ENCODE data around the gene ACSL3. TPM values are rescaled to one million over a fixed set of nuclear protein-coding genes. Genes with fewer than 3 reads are reported as not detected.

ACSL3 gene
- total and polyA plus RNA-seq, 10 donors = 7.5 to 50.2 (median 41.8) TPM

DNA sequence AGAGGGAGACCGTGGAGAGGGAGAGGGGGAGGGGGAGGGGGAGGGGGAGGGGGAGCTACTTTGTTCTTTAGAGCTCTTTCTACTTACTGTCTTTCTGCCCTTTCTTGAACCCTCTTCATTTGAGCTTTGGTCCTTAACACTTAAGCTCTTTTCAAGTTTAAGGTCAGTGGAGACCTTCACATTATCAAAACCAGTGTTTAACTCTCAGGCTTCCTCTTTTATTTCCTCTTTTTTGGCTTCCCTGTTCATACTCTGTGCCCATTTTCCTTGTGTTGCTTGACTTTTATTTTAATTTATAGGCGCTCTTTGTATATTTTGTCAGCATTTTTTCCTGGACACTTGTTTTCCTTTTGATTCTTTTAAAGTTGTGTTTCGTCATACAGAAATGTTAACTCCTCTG is 37.1 kb downstream of the ACSL3 start:
- 49 to 79% (median 62%) methylated on average over 2 of the region's 3 CpGs for WGBS, 5 donors
- H3K27ac ChIP-seq = peak overlapping the region in 3 of 8 donors; percentile 26 to 51 (median 43)
- no peaks in the 10 kb centered on the region for H3K9me3 ChIP-seq
- H3K27me3 ChIP-seq (replicated peaks in 1 of 7) = no peaks in the 10 kb centered on the region
- TF ChIP-seq POLR2A (IDR thresholded peaks at IDR 0.05) (no peak), POLR2AphosphoS5 (IDR thresholded peaks at IDR 0.05) (no peak)
- TF ChIP-seq, protein P1, sequence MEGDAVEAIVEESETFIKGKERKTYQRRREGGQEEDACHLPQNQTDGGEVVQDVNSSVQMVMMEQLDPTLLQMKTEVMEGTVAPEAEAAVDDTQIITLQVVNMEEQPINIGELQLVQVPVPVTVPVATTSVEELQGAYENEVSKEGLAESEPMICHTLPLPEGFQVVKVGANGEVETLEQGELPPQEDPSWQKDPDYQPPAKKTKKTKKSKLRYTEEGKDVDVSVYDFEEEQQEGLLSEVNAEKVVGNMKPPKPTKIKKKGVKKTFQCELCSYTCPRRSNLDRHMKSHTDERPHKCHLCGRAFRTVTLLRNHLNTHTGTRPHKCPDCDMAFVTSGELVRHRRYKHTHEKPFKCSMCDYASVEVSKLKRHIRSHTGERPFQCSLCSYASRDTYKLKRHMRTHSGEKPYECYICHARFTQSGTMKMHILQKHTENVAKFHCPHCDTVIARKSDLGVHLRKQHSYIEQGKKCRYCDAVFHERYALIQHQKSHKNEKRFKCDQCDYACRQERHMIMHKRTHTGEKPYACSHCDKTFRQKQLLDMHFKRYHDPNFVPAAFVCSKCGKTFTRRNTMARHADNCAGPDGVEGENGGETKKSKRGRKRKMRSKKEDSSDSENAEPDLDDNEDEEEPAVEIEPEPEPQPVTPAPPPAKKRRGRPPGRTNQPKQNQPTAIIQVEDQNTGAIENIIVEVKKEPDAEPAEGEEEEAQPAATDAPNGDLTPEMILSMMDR (IDR thresholded peaks at IDR 0.05 in 8 of 11, conservative IDR thresholded peaks at IDR 0.05 in 3 of 11) = no peak
- H3K36me3 ChIP-seq = peaks cover 0 to 14% (median 0%) of the 10 kb centered on the region in 6 donors
- intact Hi-C loops (cut with DNase I; ENCODE audit: low total_unique reads) = no loop called here
- no peak overlapping the region for H3K4me3 ChIP-seq
- H3K4me1 ChIP-seq = peaks cover 0 to 52% (median 18%) of the 10 kb centered on the region in 6 donors
- no peak for DNase-seq

DNA sequence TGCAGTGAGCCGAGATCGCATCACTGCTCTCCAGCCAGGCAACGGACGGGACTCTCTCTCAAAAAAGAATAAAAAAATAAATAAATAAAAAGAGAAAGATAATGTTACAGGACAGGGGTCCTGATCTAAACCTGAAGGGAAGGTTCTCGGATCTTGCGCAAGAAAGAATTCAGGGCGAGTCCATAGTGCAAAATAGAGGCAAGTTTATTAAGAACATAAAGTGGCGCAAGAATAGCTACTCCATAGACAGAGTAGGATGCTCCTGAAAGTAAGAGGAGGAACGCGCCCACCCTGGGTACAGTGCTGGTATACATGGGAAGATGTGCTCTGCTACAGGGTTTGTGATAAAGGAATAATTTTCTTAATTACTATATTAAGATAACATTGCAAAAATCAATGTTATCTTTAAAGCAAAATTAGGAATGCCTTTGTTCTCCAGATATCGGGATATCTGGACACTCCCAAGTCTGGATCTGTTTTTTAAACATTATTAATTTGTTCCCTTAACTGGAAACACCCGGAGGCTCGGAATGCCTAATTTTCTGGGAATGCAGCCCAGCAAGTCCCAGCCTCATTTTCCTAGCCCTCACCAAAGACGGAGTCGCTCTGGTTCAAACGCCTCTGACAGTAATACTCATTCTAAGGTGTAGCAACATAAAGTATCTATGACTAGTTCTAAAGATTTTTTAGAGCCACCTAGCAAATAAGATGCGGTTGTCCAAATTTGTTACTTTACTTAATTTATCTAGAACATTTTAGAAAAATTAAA is 38.8 kb downstream of the ACSL3 start:
- no peaks in the 10 kb centered on the region for H3K9me3 ChIP-seq
- intact Hi-C loops (cut with DNase I; ENCODE audit: low total_unique reads) = no loop called here
- no peak for TF ChIP-seq POLR2AphosphoS5 (IDR thresholded peaks at IDR 0.05)
- TF ChIP-seq, protein P1 (IDR thresholded peaks at IDR 0.05 in 8 of 11, conservative IDR thresholded peaks at IDR 0.05 in 3 of 11) = no peak
- no peak for TF ChIP-seq POLR2A (IDR thresholded peaks at IDR 0.05)
- no peak overlapping the region for H3K4me3 ChIP-seq
- DNase-seq = no peak
- no peaks in the 10 kb centered on the region for H3K27me3 ChIP-seq (replicated peaks in 1 of 7)
- H3K27ac ChIP-seq = no peak overlapping the region
- H3K36me3 ChIP-seq = peaks cover 0 to 20% (median 0%) of the 10 kb centered on the region in 6 donors
- peaks cover 0 to 44% (median 14%) of the 10 kb centered on the region in 6 donors for H3K4me1 ChIP-seq
- WGBS, 5 donors = 86 to 92% (median 89%) methylated on average over 17 of the region's 17 CpGs

DNA sequence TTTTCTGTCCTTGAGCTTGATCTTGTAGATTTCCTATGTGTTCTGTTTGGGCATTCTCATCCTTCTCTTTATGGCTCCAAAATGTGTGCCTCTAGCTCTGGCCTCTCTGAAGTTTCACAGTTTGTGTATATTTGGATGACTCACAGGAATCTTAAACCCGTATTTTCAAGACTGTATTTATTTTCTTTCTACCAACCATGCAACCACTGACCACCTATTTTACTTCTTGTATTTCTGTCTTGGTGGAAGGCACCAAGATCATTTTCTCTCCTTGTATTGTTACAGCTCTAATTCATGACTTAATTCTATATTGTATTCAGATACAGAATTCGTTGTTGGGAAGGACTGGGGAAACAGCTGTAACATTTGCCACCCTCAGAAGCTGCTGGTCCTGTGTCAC is 39.5 kb downstream of the ACSL3 start:
- Histone ChIP-seq H3K36me3 (peaks cover 0 to 27% (median 0%) of the 10 kb centered on the region in 6 donors), H3K27ac (no peak overlapping the region), H3K4me3 (no peak overlapping the region), H3K27me3 (replicated peaks in 1 of 7) (no peaks in the 10 kb centered on the region), H3K9me3 (no peaks in the 10 kb centered on the region), H3K4me1 (peaks cover 0 to 43% (median 10%) of the 10 kb centered on the region in 6 donors)
- intact Hi-C loops (cut with DNase I; ENCODE audit: low total_unique reads) = no loop called here
- 63 to 92% (median 71%) methylated on average over 2 of the region's 2 CpGs for WGBS, 5 donors
- TF ChIP-seq POLR2A (IDR thresholded peaks at IDR 0.05) (no peak), POLR2AphosphoS5 (IDR thresholded peaks at IDR 0.05) (no peak)
- TF ChIP-seq, protein P1 (IDR thresholded peaks at IDR 0.05 in 8 of 11, conservative IDR thresholded peaks at IDR 0.05 in 3 of 11) = no peak
- no peak for DNase-seq

DNA sequence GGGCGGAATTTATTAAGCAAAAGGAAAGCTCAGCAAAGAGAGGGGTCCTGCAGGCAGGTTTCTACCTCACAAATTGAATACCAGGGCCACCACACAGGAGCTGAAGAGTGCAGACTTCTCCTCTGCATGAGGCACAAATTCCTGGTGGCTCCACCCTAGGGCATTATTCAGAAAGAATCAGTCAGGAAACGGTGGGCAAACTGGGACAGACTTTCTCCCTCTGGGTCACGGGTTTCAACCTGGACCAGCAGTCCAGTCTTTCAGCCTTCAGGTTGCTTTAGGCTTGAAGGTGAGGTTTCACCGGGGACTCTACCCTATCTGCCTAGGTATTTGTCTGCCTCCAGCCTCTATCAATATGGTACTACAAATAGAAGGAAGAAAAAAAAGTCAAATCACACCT is 41.8 kb downstream of the ACSL3 start:
- no peak for DNase-seq
- H3K4me3 ChIP-seq = no peak overlapping the region
- H3K4me1 ChIP-seq = peaks cover 0 to 62% (median 10%) of the 10 kb centered on the region in 6 donors
- intact Hi-C loops (cut with DNase I; ENCODE audit: low total_unique reads) = loop anchor here (2.0 kb wide), 1 partner anchor 194 kb away; no protein-coding TSS in a partner anchor
- no peaks in the 10 kb centered on the region for H3K9me3 ChIP-seq
- TF ChIP-seq POLR2A (IDR thresholded peaks at IDR 0.05) (no peak), POLR2AphosphoS5 (IDR thresholded peaks at IDR 0.05) (no peak)
- TF ChIP-seq, protein P1 (IDR thresholded peaks at IDR 0.05 in 8 of 11, conservative IDR thresholded peaks at IDR 0.05 in 3 of 11) = no peak
- peaks cover 0 to 41% (median 0%) of the 10 kb centered on the region in 6 donors for H3K36me3 ChIP-seq
- no peak overlapping the region for H3K27ac ChIP-seq
- 85 to 97% (median 91%) methylated on average over 4 of the region's 4 CpGs for WGBS, 5 donors
- H3K27me3 ChIP-seq (replicated peaks in 1 of 7) = no peaks in the 10 kb centered on the region

Data from spleen (tissue), 11 donors.